ENCODE results near the gene LARP6. TPM values are rescaled to one million over a fixed set of nuclear protein-coding genes. Genes with fewer than 3 reads are reported as not detected.
"Not testable (repeated sequence)": the region's sequence is repeated elsewhere in the genome, so short reads cannot be mapped to it uniquely, and the experiment has no call there.

Gene LARP6
- total and polyA plus RNA-seq, 2 experiments from 2014 or later, result 20.0 to 22.4 TPM

DNA sequence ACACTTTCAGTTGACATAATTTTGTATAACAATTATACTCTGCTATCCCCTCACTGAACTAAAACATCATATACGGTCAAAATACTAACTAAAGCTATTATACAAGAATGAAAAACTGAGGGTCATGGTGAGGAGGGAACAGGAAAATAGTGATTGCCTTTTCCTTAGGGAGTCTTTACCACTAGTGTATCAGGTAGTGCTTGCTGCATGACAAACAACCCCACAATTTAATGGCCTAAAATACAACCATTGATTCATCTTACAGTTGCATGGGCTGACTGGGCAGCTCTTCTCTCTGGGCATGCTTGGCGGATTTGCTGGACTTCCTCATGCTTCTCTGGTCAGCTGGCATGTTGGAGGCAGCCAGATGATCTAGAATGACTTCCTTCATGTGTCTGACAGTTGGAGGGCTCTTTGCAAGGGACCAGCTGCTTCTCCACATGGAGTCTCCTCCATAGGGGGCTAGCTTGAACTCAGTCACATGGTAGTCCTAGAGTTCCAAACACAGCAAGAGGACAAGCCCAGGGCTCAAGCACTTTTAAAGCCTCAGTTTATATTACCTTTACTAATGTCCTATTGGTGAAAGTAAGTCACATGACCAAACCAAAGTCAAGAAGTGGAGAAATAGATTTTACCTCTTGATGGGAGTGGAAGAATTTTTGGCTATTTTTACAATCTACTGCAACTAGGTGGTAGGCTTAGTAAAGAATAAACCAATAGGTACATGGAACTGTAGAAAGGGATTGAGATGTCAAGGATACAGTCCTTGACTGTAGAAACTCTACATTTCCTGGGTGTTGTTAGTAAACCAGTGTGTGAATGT is 19.5 kb upstream of the LARP6 start (continued):
- no peak for TF ChIP-seq ZNF462 (CRISPR knock-in tag; IDR thresholded peaks at IDR 0.05)
- TF ChIP-seq ETS1 (IDR thresholded peaks at IDR 0.05), result no peak
- TF ChIP-seq EZH2 (IDR thresholded peaks at IDR 0.05; ENCODE audit: low read depth, unreplicated experiment), result no peak
- TF ChIP-seq POLR2AphosphoS5 (IDR thresholded peaks at IDR 0.05; ENCODE audit: low read depth), result no peak

DNA sequence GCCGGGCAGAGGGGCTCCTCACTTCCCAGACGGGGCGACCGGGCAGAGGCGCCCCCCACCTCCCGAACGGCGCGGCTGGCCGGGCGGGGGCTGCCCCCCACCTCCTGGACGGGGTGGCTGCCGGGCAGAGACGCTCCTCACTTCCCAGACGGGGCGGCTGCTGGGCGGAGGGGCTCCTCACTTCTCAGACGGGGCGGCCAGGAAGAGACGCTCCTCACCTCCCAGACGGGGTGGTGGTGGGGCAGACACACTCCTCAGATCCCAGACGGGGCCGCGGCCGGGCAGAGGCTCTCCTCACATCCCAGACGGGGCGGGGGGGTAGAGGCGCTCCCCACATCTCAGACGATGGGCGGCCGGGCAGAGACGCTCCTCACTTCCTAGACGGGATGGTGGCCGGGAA is 17.5 kb upstream of the LARP6 start:
- not testable (repeated sequence) for H3K27ac ChIP-seq (ENCODE audit: low read depth); H3K27ac Mint-ChIP-seq; H3K4me1 Mint-ChIP-seq; H4K20me1 ChIP-seq (replicated peaks; ENCODE audit: insufficient read depth); H3K4me2 ChIP-seq; H3F3A ChIP-seq (replicated peaks; ENCODE audit: low read depth); H2AFZ ChIP-seq; H3K79me2 ChIP-seq (replicated peaks; ENCODE audit: insufficient read depth); H3K27me3 Mint-ChIP-seq (ENCODE audit: insufficient read depth, low read depth, poor library complexity); H3K9me2 ChIP-seq (ENCODE audit: insufficient read depth); DNase-seq (ENCODE audit: low spot score); H3K4me3 ChIP-seq; H3K27me3 ChIP-seq (ENCODE audit: insufficient read depth); ATAC-seq; H3K4me3 Mint-ChIP-seq; H3K4me1 ChIP-seq (ENCODE audit: insufficient read depth); H3K36me3 ChIP-seq (ENCODE audit: insufficient read depth)
- Mint-ChIP-seq H3K36me3 (ENCODE audit: low read depth) (peaks cover 20% of the 10 kb centered on the region), H3K9me3 (peaks cover 24% of the 10 kb centered on the region)

Measured in GM23338 (cell line).